Hepatocyte (in vitro differentiated cells): ENCODE results near the gene HEATR1. TPM values are rescaled to one million over a fixed set of nuclear protein-coding genes. Genes with fewer than 3 reads are reported as not detected.
"Not testable (repeated sequence)": the region's sequence is repeated elsewhere in the genome, so short reads cannot be mapped to it uniquely, and the experiment has no call there.

Source experiments
- DNase-seq: peaks from one replicate; pipeline ENCODE4 v3.0.0-alpha.2; 2016; ENCODE audit warnings: low spot score
- H2AFZ ChIP-seq: fragments of 200-600 bp; sonication (generic); 2 replicates; pipeline ENCODE4 v1.6.0; 2016; ENCODE audit warnings: antibody characterized with exemption, mild to moderate bottlenecking
- H3K27ac ChIP-seq: fragments of 200-600 bp; sonication (generic); 2 replicates; pipeline ENCODE4 v1.5.1; 2016; ENCODE audit warnings: mild to moderate bottlenecking
- H3K27me3 ChIP-seq: fragments of 200-600 bp; sonication (generic); 2 replicates; pipeline ENCODE4 v1.6.1; 2016
- H3K36me3 ChIP-seq: fragments of 200-600 bp; sonication (generic); replicated peaks from 2 replicates; pipeline ENCODE4 v1.5.1; 2016; ENCODE audit warnings: low read depth; ENCODE audit not compliant: insufficient read depth
- H3K4me1 ChIP-seq: fragments of 200-600 bp; sonication (generic); 2 replicates; pipeline ENCODE4 v1.5.1; 2016; ENCODE audit warnings: mild to moderate bottlenecking, moderate library complexity; ENCODE audit not compliant: insufficient read depth
- H3K4me2 ChIP-seq: fragments of 200-600 bp; sonication (generic); 2 replicates; pipeline ENCODE4 v1.6.0; 2016
- H3K4me3 ChIP-seq: fragments of 200-600 bp; sonication (generic); 2 replicates; pipeline ENCODE4 v1.5.1; 2016; ENCODE audit warnings: mild to moderate bottlenecking
- H3K79me2 ChIP-seq: fragments of 200-600 bp; sonication (generic); 2 replicates; pipeline ENCODE4 v1.6.0; 2017; ENCODE audit warnings: mild to moderate bottlenecking
- H3K9me2 ChIP-seq: fragments of 200-600 bp; sonication (generic); replicated peaks from 2 replicates; pipeline ENCODE4 v1.6.0; 2017; ENCODE audit warnings: mild to moderate bottlenecking; ENCODE audit not compliant: insufficient read depth
- H3K9me3 ChIP-seq: fragments of 200-600 bp; sonication (generic); 2 replicates; pipeline ENCODE4 v1.5.1; 2016; ENCODE audit warnings: low read depth, mild to moderate bottlenecking
- H4K20me1 ChIP-seq: fragments of 200-600 bp; sonication (generic); 2 replicates; pipeline ENCODE4 v1.6.0; 2016; ENCODE audit warnings: mild to moderate bottlenecking; ENCODE audit not compliant: insufficient read depth, poor library complexity, severe bottlenecking
- EZH2 ChIP-seq: fragments of 200-600 bp; sonication (generic); IDR thresholded peaks from 2 replicates; pipeline ENCODE4 v1.6.1; 2016; ENCODE audit warnings: antibody characterized with exemption, mild to moderate bottlenecking, borderline replicate concordance
- EZH2phosphoT487 ChIP-seq: fragments of 200-600 bp; sonication (generic); IDR thresholded peaks from one replicate; pipeline ENCODE4 v1.6.1; 2018; ENCODE audit warnings: antibody characterized with exemption, mild to moderate bottlenecking, low read depth, moderate library complexity; ENCODE audit not compliant: unreplicated experiment, severe bottlenecking
- WGBS: methylation state at CpG from one replicate; pipeline ENCODE4 v1.1.6; 2016; ENCODE audit warnings: low lambda C conversion rate; ENCODE audit errors: missing lambda C conversion rate; 5-methylcytosine and 5-hydroxymethylcytosine counted together
- polyA plus RNA-seq: library from polyadenylated mRNA; unstranded; fragments of >200 nt; fragmentation: Nextera tagmentation; extraction: Ambion mirVana; gene quantifications from 2 replicates; pipeline ENCODE4 v1.2.1, GENCODE V29; 2016
- total RNA-seq: library from RNA; depleted of rRNA; stranded (reverse); fragments of >200 nt; gene quantifications from 2 replicates; pipeline ENCODE4 v1.2.3, GENCODE V29; 2014
- TF ChIP-seq, protein P1 (sequence below): fragments of 200-600 bp; sonication (generic); IDR thresholded peaks from 2 replicates; pipeline ENCODE4 v1.5.1; 2016; ENCODE audit warnings: antibody characterized with exemption, mild to moderate bottlenecking; ENCODE audit not compliant: poor library complexity

Gene HEATR1
- total and polyA plus RNA-seq, 2 experiments from 2014 or later: 8.5 to 27.8 TPM

DNA sequence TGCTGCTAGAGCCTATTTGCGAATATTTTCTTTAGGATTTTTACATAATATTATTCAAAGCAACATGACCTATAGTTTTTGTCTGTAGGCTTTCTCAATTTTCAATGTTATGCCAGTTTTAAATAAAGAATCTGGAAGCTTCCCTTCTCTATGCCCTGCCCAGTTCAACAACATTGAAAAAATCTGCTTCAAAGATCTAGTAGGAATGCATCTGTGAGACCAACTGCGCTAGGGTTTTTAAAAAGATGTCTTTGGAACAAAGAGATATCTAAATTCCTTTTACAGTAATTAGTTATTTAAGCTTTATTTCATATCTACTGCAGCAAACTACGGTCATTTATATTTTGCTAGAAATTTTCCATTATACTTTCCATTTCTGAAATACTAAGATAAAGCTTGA lies 25.7 kb downstream of the HEATR1 start:
- Histone ChIP-seq H4K20me1 (no peaks in the 10 kb centered on the region), H3K4me2 (no peak overlapping the region), H3K36me3 (no peaks in the 10 kb centered on the region), H3K27me3 (no peaks in the 10 kb centered on the region), H3K9me2 (no peaks in the 10 kb centered on the region), H3K27ac (no peak overlapping the region), H3K4me1 (no peaks in the 10 kb centered on the region), H3K4me3 (no peak overlapping the region), H3K9me3 (no peaks in the 10 kb centered on the region), H3K79me2 (no peaks in the 10 kb centered on the region), H2AFZ (no peak overlapping the region)
- DNase-seq: no peak
- whole genome bisulfite sequencing: 99% methylated on average over 3 of the region's 3 CpGs
- TF ChIP-seq EZH2phosphoT487 (no peak), EZH2 (no peak)
- TF ChIP-seq, protein P1, sequence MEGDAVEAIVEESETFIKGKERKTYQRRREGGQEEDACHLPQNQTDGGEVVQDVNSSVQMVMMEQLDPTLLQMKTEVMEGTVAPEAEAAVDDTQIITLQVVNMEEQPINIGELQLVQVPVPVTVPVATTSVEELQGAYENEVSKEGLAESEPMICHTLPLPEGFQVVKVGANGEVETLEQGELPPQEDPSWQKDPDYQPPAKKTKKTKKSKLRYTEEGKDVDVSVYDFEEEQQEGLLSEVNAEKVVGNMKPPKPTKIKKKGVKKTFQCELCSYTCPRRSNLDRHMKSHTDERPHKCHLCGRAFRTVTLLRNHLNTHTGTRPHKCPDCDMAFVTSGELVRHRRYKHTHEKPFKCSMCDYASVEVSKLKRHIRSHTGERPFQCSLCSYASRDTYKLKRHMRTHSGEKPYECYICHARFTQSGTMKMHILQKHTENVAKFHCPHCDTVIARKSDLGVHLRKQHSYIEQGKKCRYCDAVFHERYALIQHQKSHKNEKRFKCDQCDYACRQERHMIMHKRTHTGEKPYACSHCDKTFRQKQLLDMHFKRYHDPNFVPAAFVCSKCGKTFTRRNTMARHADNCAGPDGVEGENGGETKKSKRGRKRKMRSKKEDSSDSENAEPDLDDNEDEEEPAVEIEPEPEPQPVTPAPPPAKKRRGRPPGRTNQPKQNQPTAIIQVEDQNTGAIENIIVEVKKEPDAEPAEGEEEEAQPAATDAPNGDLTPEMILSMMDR: no peak

DNA sequence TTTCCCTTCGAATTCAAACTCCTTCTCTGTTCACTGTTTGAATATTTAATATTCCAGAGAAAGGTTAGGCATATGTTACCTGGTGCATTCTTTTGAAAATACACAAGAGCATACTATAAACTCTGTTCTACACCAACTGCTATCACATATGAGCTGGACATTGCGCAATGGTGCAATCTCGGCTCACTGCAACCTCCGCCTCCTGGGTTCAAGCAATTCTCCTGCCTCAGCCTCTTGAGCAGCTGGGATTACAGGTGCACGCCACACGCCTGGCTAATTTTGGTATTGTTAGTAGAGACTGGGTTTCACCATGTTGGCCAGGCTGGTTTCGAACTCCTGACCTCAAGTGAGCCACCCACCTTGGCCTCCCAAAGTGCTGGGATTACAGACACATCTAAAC lies 27.3 kb downstream of the HEATR1 start:
- H3K4me3 ChIP-seq, H3K27ac ChIP-seq, DNase-seq, H3K4me1 ChIP-seq, H3K9me2 ChIP-seq, H3K4me2 ChIP-seq, H3K36me3 ChIP-seq, H3K9me3 ChIP-seq, H3K27me3 ChIP-seq, H3K79me2 ChIP-seq, H4K20me1 ChIP-seq, H2AFZ ChIP-seq: not testable (repeated sequence)
- WGBS: 82% methylated on average over 7 of the region's 7 CpGs

DNA sequence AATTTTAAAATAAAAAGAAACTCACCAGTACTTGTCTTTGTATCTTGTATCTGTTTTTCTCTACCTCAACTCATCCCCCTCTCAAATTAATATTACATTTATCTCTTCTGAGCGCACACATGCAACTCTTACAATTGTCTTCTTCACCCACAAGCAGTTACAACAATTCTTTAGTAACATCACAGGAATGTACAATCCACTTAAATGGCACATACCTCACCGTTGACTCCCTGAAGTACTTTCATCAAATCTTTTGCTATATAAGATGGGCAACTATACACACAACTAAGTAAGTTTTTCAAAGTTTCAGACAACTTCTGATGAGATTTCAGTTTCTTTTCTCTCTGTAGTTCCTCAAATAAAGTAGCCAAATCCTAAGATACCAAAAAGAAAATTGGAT lies 28.3 kb downstream of the HEATR1 start:
- 40% methylated on average over 2 of the region's 2 CpGs for WGBS
- H2AFZ ChIP-seq: no peak overlapping the region
- DNase-seq: no peak

DNA sequence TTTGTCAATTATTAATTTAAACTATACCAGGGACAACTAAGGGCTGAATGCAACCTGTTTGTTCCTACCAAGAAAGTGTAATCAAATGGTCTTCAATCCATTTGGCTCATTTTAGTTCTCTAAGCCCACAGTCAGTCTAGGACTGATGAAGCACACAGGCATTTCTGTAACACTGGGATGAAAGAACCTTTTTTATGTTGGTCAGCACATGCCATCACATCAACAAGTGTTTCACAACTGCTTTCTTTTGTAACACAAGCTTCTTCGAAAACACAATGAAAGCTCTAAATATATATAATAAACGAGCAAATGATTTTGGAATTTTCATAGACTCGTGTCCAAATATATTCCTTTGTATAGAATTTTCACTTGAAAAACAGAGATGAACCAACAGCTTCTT lies 28.8 kb downstream of the HEATR1 start:
- Histone ChIP-seq H3K4me2 (no peak overlapping the region), H3K36me3 (no peaks in the 10 kb centered on the region), H3K9me3 (no peaks in the 10 kb centered on the region), H3K27me3 (no peaks in the 10 kb centered on the region), H3K27ac (no peak overlapping the region), H2AFZ (no peak overlapping the region), H4K20me1 (no peaks in the 10 kb centered on the region), H3K4me3 (no peak overlapping the region), H3K79me2 (no peaks in the 10 kb centered on the region), H3K4me1 (no peaks in the 10 kb centered on the region), H3K9me2 (no peaks in the 10 kb centered on the region)
- no peak for TF ChIP-seq EZH2
- TF ChIP-seq EZH2phosphoT487: no peak
- TF ChIP-seq, protein P1: no peak
- DNase-seq: no peak
- 94% methylated on average over 3 of the region's 3 CpGs for WGBS

More for the DNA sequence above, 28.3 kb downstream of the HEATR1 start:
- Histone ChIP-seq H3K4me3 (no peak overlapping the region), H3K27me3 (no peaks in the 10 kb centered on the region), H3K9me3 (no peaks in the 10 kb centered on the region), H3K27ac (no peak overlapping the region), H3K79me2 (no peaks in the 10 kb centered on the region), H3K4me2 (no peak overlapping the region), H3K36me3 (no peaks in the 10 kb centered on the region), H4K20me1 (no peaks in the 10 kb centered on the region), H3K9me2 (no peaks in the 10 kb centered on the region), H3K4me1 (no peaks in the 10 kb centered on the region)
- TF ChIP-seq, protein P1: no peak
- TF ChIP-seq EZH2 (no peak), EZH2phosphoT487 (no peak)
